Retina (tissue), 1 donor: Measurements from ENCODE around the gene PDCL3.

ENCODE experiments used
- DNase-seq: peaks from one replicate; pipeline ENCODE4 v3.0.0-alpha.2; 2016

PDCL3 gene

GRCh38 chr2:100614455-100615000 lies 51.7 kb downstream of the PDCL3 start:
- DNase-seq, result no peak

GRCh38 chr2:100615471-100615870 lies 52.7 kb downstream of the PDCL3 start:
- DNase-seq, result no peak

- DNase-seq, result no peak
Observed at GRCh38 chr2:100615886-100616285, 53.1 kb downstream of the PDCL3 start.

- no peak for DNase-seq
Observed at GRCh38 chr2:100616841-100617390, 54.1 kb downstream of the PDCL3 start.

GRCh38 chr2:100619951-100620350 lies 57.2 kb downstream of the PDCL3 start:
- no peak for DNase-seq

GRCh38 chr2:100620481-100620880 lies 57.7 kb downstream of the PDCL3 start:
- DNase-seq, result no peak

- DNase-seq, result no peak
Observed at GRCh38 chr2:100621371-100621951, 58.7 kb downstream of the PDCL3 start.

GRCh38 chr2:100623033-100623715 lies 60.4 kb downstream of the PDCL3 start:
- no peak for DNase-seq

- no peak for DNase-seq
Observed at GRCh38 chr2:100623930-100624329, 61.1 kb downstream of the PDCL3 start.

GRCh38 chr2:100624536-100624935 lies 61.7 kb downstream of the PDCL3 start:
- no peak for DNase-seq

- no peak for DNase-seq
Observed at GRCh38 chr2:100625717-100626116, 62.9 kb downstream of the PDCL3 start.
